Stimulated activated naive CD8-positive, alpha-beta T cell treated with anti-CD3 and anti-CD28 coated beads, Interleukin-15, amount 100 ng/mL, for 72 hours (primary cell): Measurements from ENCODE around the gene ERN1.

Experiments used
- ATAC-seq: fragments of 150-1000 bp; cut with Tn5 transposase; 2 replicates; pipeline ENCODE4 v1.10.0; 2021; ENCODE audit warnings: mild to moderate bottlenecking, moderate library complexity
- DNase-seq, 2 donors: peaks; one replicate each; pipeline ENCODE4 v3.0.0; 2021 to 2022
- H3K27ac Mint-ChIP-seq, 2 donors: one replicate each; pipeline ENCODE4 v1.8.0; 2022; ENCODE audit warnings: mild to moderate bottlenecking in 2 of 2, mixed read lengths in 2 of 2, moderate library complexity in 2 of 2
- H3K27me3 Mint-ChIP-seq: one replicate; pipeline ENCODE4 v1.8.0; 2022; ENCODE audit warnings: mixed read lengths
- H3K4me1 Mint-ChIP-seq: one replicate; pipeline ENCODE4 v1.8.0; 2022; ENCODE audit warnings: mild to moderate bottlenecking, mixed read lengths
- H3K4me3 Mint-ChIP-seq, 2 donors: one replicate each; pipeline ENCODE4 v1.8.0; 2022; ENCODE audit warnings: mild to moderate bottlenecking in 2 of 2, mixed read lengths in 2 of 2, moderate library complexity in 1 of 2
- H3K9me3 Mint-ChIP-seq, 2 donors: one replicate each; pipeline ENCODE4 v1.8.0; 2022; ENCODE audit warnings: mixed read lengths in 2 of 2

Gene ERN1

DNA sequence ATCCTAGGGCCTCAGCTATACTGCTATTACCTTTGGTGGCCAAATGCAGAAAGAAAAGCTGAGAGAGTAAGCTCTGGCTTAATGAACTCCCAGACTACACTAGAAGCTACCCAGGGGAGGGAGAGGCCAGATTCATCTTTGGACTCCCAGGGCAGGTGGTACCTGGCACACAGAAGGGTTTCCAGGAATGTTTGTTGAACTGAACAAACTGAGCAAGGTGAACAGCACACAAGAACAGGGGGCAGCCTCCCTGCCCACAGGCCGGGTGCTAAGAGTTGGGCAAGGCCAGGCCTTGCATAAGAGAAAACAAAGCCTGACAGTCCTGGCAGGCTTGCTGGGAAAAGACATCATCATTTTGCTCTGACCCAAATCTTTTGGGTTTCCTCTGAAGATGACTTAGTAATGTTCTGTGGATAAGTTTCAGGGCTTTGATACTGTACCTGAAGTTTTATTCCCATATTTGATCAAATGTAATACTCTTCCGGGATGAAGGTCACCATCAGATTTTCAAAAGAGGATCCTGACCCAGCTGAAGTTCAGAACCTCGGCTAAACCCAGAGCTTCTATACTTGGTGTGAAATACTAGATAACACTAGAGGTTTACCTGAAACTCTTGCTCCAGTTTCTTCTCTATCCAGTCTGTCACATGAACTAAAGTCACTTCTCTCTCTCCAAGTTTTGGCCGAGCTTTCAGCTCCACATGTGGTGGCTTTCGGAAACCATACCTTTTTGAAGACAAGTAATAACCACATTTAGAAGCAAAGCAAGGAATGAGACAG is 20.5 kb upstream of the ERN1 start:
- Mint-ChIP-seq H3K4me1 (peaks cover 26% of the 10 kb centered on the region), H3K9me3 (no peaks in the 10 kb centered on the region), H3K27me3 (no peaks in the 10 kb centered on the region), H3K4me3 (no peak overlapping the region), H3K27ac (peak overlapping the region in 1 of 2 donors; percentile 29)
- no peak for ATAC-seq
- DNase-seq, result no peak

DNA sequence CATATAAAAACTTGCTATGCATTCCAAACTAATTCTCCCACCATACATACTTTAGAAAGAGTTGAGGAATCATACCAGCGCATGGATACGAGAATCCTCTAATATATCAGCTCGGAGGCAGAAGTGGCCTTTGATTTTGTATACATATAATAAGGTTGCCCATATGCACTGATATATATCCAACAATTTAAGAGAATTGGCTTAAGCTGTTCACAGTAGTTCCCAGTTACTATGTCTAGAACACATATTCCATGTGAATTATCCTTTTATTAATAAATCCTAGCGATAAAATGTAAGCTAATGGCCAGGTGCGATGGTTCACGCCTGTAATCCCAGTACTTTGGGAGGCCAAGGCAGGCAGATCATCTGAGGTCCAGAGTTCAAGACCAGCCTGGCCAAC is 19.3 kb upstream of the ERN1 start:
- Mint-ChIP-seq H3K9me3 (no peaks in the 10 kb centered on the region), H3K4me3 (no peak overlapping the region), H3K27me3 (no peaks in the 10 kb centered on the region), H3K27ac (no peak overlapping the region), H3K4me1 (peaks cover 32% of the 10 kb centered on the region)
- DNase-seq (no peak), ATAC-seq (no peak)

DNA sequence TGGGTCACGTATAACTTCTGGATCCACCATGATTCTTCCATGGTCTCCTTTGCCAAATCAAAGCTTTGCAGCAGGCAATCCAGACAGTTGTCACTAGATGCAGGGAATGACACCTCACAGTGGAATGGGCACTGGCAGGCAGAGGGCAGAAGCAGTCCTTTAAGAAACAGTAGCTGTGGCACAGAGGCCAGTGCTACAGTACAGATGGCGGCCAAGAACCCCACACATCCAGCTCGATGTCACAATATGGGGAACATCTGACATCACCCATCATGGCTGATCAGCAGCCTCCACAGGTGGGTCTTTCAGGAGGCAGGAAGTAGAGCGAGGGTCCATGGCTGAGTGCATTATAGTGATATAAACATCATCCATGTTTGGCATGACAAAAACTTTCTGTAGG is 18.8 kb upstream of the ERN1 start:
- peak overlapping the region; percentile 13 to 46 for H3K27ac Mint-ChIP-seq
- no peak for ATAC-seq
- peaks cover 32% of the 10 kb centered on the region for H3K4me1 Mint-ChIP-seq

DNA sequence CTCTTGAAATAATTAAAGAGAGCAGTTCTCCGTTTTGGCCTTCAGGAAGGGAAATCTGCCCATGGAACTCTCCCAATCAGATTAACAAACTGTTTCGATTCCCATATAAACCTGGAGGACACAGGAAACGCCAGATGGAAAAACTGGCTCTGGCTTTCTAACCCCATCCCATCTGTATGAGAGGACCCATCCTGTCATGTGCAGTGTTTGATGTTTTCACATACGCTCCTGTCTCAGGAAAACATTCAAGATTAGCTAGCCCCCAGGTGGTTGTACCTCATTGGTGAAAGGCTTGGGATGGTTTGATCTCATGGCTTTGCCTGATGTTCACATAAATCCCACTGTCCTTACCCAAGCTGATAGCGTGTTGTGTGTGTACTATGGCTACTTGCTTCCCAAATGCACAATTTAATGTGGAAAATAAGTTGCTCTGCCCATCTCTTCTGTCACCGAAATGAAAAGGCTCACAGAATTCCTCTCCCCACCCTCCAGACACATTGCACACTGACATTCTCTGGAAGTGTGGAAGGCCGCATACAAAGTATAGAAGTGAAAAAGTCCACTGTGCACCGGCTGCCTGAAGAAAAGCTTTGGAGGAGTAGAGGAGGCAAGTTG is 18.2 kb upstream of the ERN1 start:
- Mint-ChIP-seq H3K4me3 (peak overlapping the region in 1 of 2 donors; percentile 49), H3K9me3 (no peaks in the 10 kb centered on the region), H3K27ac (peak overlapping the region in 1 of 2 donors; percentile 46), H3K4me1 (peaks cover 32% of the 10 kb centered on the region), H3K27me3 (no peaks in the 10 kb centered on the region)
- DNase-seq (no peak), ATAC-seq (no peak)

More for the DNA sequence above, 18.8 kb upstream of the ERN1 start:
- no peak overlapping the region for H3K4me3 Mint-ChIP-seq
- no peak for DNase-seq
- no peaks in the 10 kb centered on the region for H3K9me3 Mint-ChIP-seq
- H3K27me3 Mint-ChIP-seq, result no peaks in the 10 kb centered on the region

DNA sequence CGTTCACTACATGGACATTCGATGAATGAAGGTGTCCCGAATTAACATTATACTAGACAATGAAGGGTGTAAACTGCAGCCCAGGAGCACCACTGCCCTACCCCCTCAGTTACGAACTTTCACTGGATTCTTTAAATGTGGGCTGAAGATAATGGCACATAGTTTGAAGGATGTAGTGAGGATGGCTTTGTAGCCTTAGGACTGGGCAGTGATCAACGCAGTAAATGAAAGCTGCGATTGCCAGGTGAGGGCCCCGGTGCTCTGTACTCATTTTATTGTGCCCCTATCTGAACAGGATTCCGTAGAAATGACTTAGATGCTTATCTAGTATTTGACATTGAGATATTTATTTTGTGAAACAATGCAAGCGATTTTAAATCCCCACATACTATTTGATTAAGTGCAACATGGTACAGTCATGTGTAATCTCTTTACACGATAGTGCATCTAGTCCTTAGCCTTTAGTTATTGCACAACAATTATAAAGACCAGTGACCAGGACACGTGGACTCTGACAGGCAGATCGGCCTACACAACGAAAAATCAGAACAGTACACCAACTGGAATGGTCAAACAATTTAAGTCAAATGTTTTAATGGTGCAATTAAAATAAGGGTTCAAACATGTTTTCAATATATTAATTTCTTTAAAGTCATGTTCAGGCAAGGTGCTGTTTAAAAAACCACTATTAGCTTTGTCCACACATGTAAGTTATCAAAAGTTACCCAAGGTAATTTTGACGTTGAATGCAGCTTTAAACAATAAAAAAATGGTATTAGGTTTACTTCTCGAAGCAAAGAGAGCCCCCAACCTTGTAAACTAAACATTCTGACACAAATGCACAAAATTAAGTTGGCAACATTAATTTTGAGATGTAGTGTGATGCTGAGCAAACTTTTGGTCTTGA is 17.4 kb upstream of the ERN1 start:
- Mint-ChIP-seq H3K4me3 (no peak overlapping the region), H3K27ac (no peak overlapping the region), H3K27me3 (no peaks in the 10 kb centered on the region), H3K9me3 (no peaks in the 10 kb centered on the region), H3K4me1 (peaks cover 32% of the 10 kb centered on the region)
- ATAC-seq (no peak), DNase-seq (peak in 1 of 2 donors; percentile 17)

DNA sequence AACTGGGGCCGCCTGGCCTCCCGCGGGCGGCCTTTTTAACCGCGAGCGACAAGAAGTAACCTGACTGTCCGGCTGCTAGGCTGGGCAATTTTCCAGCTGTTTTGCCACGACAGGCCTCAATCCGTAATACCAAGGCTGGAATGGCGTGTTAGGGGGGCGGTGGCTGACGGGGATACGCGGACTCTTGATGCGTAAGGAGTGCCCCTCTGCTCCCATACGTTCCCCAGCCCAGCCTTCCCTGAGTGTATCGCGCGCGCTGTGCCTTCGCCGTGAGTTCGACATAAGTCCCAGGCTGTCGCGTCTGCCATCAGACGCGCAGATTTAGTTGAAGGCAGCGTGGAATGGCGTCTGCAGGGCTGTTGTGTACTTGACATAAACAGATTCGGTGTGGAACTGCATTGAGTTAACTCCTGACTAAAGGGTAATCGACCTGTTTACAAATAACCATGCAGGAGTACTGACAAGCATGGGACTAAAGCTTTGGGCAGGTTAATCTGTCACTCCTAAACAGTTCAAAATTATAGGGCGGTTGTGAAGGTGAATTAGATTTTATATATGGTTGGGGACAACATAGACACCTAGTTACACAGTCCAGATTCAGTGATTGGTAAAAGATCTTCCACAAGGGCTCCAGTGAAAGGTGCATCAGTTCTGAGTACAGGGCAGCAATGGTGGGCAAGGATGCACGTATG is 16.6 kb upstream of the ERN1 start:
- H3K4me3 Mint-ChIP-seq, result no peak overlapping the region
- H3K9me3 Mint-ChIP-seq, result no peaks in the 10 kb centered on the region
- DNase-seq, result peak in 1 of 2 donors; percentile 55
- ATAC-seq, result peak; percentile 30
- peaks cover 32% of the 10 kb centered on the region for H3K4me1 Mint-ChIP-seq
- no peaks in the 10 kb centered on the region for H3K27me3 Mint-ChIP-seq
- no peak overlapping the region for H3K27ac Mint-ChIP-seq

DNA sequence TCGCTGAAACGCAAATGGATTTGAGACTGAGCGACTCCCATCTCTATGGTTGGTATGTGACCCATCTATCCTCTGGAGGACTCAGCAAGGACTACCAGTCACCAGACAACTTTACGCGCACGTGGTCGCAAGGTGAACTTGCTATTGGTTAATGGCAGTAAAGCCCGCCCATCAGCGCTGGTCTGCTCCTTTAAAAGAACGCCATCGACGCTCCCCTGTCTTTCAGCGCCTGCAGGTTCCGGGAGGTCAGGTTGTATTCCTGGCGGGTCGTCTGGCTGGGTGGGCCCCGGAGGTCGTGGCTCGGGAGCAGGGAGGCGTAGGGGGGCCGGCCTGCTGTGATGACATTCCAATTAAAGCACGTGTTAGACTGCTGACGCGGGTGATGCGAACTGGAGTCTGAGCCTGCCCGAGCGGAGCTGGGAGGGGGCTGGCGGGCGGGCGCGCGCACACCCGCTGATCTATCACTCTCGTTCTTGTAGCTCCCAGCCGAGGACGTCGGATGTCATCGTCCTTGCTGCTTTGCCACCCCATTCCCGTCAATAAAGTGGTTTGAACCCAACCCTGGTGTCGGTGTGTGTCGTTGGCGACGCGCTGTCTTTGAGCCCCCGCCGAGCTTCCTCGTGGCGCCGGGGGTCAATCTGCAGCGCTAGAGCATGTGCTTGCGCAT is 15.9 kb upstream of the ERN1 start:
- peak; percentile 98 for ATAC-seq
- no peaks in the 10 kb centered on the region for H3K27me3 Mint-ChIP-seq

DNA sequence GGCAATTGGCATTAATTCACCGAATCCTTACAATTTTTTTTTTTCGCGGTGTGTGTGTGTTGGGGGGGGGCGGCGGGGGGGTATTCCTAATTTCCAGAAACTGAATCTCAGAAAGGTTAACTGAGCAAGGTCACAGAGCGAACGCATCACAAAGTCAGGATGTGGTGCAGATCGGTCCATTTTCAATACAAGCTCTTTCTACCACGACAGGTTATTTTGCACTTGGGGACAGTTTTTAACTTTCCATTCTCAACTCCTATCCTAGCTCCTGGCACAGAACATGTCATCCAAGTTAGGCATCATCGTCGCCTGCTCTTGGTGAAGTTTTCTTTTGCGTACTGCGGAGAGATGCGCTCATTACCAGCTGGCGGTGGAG is 15.4 kb upstream of the ERN1 start:
- no peaks in the 10 kb centered on the region for H3K9me3 Mint-ChIP-seq
- H3K27me3 Mint-ChIP-seq, result no peaks in the 10 kb centered on the region
- DNase-seq (no peak), ATAC-seq (no peak)
- peaks cover 32% of the 10 kb centered on the region for H3K4me1 Mint-ChIP-seq
- no peak overlapping the region for H3K27ac Mint-ChIP-seq
- H3K4me3 Mint-ChIP-seq, result no peak overlapping the region

More for the DNA sequence above, 15.9 kb upstream of the ERN1 start:
- no peaks in the 10 kb centered on the region for H3K9me3 Mint-ChIP-seq
- H3K4me3 Mint-ChIP-seq, result no peak overlapping the region
- H3K4me1 Mint-ChIP-seq, result peaks cover 32% of the 10 kb centered on the region
- H3K27ac Mint-ChIP-seq, result no peak overlapping the region
- peak; percentile 92 to 96 for DNase-seq

DNA sequence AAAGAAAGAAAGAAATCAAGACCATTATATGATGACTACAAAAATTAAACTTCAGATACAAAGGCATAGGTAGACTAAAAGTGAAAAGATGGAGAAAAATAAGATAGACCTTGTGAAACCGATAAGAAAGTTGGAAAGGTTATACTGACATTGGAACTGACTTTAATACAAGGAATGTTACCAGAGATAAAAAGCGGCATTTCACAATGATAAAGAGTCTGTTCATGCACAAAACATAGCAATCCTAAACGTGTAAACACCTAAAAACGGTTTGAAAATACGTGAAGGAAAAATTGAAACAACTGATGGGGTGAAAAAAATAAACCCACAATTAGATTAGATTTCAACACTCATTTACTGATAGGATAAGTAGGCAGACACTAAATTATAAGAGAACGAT is 9.6 kb upstream of the ERN1 start:
- no peak for ATAC-seq
- Mint-ChIP-seq H3K9me3 (no peaks in the 10 kb centered on the region), H3K27me3 (no peaks in the 10 kb centered on the region), H3K4me3 (no peak overlapping the region), H3K27ac (no peak overlapping the region), H3K4me1 (peaks cover under 1% of the 10 kb centered on the region)
- no peak for DNase-seq

DNA sequence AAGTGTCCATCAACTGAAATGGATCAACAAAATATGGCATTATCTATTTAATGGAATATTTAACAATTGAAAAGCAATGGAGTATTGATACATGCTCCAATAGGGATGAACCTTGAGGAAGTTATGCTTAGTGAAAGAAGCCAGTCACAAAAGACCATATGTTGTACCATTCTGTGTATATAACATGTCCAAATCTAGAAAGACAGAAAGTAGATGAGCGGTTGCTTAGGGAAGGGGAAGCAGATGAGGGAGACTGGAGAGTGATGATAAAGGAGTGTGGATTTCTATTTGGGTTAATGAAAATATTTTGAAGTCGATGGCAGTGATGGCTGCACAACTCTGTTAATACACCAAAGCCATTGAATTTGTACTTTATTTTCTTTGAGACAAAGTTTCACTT is 8.5 kb upstream of the ERN1 start:
- no peaks in the 10 kb centered on the region for H3K27me3 Mint-ChIP-seq
- H3K4me1 Mint-ChIP-seq, result peaks cover 3% of the 10 kb centered on the region
- no peaks in the 10 kb centered on the region for H3K9me3 Mint-ChIP-seq
- H3K4me3 Mint-ChIP-seq, result no peak overlapping the region
- ATAC-seq, result no peak
- DNase-seq, result no peak
- H3K27ac Mint-ChIP-seq, result peak overlapping the region in 1 of 2 donors; percentile 74

DNA sequence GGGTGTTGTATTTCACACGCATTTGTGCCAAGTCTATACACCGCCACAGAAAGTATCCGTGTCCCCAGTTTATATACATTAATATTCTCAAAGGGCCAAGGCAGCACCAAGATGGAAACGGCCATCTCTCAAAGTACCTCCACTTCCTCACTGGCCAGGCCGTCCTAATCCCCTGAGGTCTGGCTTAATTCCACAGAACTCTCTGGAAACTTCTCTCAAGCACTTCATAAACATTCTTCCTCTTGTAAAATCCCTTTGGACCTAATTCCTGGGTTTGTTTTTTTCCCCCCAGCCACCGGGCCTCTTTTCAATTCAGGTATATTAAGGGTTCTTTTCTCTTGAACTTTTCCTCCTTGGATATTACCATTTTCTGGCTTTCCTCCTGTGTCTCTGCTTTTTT is 5.1 kb upstream of the ERN1 start:
- Mint-ChIP-seq H3K27me3 (no peaks in the 10 kb centered on the region), H3K27ac (no peak overlapping the region), H3K9me3 (no peaks in the 10 kb centered on the region), H3K4me3 (no peak overlapping the region), H3K4me1 (peaks cover 30% of the 10 kb centered on the region)
- DNase-seq (no peak), ATAC-seq (no peak)

DNA sequence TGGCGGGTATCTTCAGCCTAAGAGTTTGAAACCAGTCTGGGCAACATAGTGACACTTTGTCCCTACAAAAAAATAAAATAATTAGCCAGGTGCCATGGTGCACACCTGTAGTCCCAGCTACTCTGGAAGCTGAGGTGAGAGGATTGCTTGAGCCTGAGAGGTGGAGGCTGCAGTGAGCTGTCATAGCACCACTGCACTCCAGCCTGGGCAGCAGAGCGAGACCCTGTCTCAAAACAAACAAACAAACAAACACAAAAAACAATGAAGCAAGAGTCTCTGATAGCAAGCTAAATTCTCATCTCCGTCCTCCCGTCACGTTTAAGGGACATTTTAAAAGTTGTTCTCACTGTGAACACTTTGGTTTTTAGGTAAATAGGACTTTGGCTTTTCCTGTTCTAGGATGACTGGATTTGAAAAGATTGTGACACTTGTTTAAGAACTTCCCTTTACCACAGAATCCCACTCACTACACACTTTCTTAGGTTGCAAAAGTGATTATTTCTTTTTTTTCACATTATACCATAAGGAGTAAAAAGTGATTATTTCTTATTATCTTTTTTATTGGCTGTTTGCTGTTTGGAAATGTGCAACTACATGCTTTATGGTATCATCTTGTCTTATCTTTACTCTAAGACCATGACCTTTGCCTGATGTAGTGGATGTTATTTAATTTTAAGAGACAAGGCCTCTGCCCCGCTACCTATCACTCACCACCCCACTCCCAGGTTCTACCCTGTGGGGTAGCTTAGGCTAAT is 4.4 kb upstream of the ERN1 start:
- H3K4me1 Mint-ChIP-seq, result peaks cover 30% of the 10 kb centered on the region
- no peaks in the 10 kb centered on the region for H3K27me3 Mint-ChIP-seq
- no peak overlapping the region for H3K4me3 Mint-ChIP-seq
- H3K27ac Mint-ChIP-seq, result no peak overlapping the region
- no peak for ATAC-seq
- no peak for DNase-seq
- no peaks in the 10 kb centered on the region for H3K9me3 Mint-ChIP-seq

DNA sequence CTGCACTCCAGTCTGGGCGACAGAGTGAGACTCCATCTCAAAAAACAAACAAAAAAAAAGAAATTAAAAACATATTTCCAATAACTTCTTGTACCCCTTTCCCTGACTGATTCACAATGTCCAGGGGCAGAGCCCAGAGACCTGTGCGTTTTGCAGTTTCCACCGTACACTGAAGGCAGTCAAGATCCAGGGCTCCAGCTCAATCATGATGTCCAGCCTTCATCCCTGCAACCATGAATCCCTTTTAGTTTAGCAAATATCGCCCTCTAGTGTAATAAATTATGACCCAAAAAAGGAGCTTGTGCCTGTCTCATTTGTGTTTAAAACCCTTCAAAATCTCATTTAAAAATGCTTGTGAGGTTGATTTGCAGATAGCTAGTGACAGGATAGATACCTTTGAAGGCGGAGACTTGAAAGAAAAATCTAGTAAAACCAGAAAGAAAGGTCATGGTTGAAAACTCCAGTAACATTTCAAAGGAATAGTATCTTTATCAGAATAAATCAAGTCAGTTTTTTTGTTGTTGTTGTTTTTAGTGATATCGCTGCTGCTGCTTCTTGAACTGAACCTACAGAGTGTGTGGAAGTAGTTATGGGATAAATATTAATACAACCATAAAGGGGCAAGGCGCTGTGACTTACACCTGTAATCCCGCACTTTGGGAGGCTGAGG is 3.7 kb upstream of the ERN1 start:
- H3K4me3 Mint-ChIP-seq, result no peak overlapping the region
- DNase-seq (peak; percentile 24 to 35), ATAC-seq (no peak)
- H3K4me1 Mint-ChIP-seq, result peaks cover 35% of the 10 kb centered on the region
- no peaks in the 10 kb centered on the region for H3K9me3 Mint-ChIP-seq
- H3K27ac Mint-ChIP-seq, result peak overlapping the region in 1 of 2 donors; percentile 19
- no peaks in the 10 kb centered on the region for H3K27me3 Mint-ChIP-seq
